GM18507 (cell line): ENCODE data around the gene CDYL.
"Not testable (repeated sequence)": the region's sequence is repeated elsewhere in the genome, so short reads cannot be mapped to it uniquely, and the experiment has no call there.

Source experiments
- DNase-seq: peaks from one replicate; pipeline ENCODE4 v3.0.0; 2011; ENCODE audit warnings: low read depth; ENCODE audit not compliant: insufficient read length; ENCODE audit errors: extremely low spot score
- FAIRE-seq: peaks from 2 replicates; lab custom pipeline; 2011; peaks lifted over from hg19 to GRCh38; lab: Jason Lieb, UNC

CDYL gene

DNA sequence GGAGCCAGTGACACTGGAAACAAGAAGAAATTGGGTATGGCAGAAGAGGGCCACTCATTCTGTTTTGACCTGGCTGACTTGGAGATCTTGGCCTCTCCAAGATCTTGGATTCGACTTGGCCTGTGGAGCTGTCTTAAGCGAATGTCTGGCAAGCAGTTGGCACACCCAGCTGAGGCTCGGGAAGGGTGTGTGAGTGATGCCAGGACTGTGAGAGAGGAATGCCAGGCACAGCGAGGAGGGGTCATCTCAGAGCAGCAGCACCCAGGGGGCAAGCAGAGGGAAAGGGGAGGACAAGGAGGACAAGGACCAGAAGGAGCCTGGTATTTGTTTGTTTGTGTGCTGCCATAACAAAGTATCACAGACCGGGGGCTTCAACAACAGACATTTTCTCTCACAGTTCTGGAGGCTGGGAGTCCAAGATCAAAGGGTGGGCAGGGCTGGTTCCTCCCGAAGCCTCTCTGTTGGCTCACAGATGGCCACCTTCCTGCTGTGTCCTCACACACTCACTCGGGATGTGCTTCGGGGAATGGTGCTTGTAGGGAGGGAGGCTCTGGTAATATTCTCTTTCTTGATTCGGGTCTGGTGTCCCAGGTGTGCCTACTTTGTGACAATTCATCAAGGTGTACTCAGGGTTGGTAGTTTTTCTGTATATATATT, 194.7 kb downstream of the CDYL start:
- DNase-seq (no peak), FAIRE-seq (no peak)

DNA sequence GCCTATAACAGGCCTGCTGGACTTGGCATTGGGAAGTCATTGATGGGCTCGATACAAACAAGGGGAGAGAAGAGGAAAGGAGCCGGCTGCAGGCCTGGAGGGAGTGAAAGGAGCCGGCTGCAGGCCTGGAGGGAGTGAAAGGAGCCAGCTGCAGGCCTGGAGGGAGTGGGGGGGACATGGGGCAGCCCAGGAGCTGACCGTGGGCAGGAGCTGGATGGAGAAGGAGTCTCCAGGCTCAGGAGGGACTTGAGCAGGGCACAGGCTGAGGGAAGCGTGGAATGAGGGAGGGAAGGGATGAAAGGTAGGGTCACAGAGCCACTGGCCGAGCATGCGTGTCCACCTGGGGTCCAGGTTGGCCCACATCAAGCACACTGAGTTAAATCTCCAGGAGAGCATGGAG, 195.6 kb downstream of the CDYL start:
- DNase-seq (no peak), FAIRE-seq (no peak)

DNA sequence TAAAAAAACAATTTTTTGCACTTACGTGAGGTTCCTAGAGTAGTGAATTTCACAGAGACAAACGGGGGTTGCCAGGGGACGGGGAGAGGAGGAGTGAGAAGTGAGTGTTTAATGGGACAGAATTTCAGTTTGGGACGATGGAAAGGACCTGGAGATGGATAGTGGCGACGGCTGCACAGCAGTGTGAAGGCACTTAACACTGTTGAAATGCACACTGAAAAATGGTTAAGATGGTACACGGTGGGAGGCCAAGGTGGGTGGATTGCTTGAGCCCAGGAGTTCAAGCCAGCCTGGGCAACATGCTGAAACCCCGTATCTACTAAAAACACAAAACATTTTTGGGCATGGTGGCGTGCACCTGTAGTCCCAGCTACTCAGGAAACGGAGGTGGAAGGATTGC, 196.2 kb downstream of the CDYL start:
- DNase-seq (no peak), FAIRE-seq (no peak)

DNA sequence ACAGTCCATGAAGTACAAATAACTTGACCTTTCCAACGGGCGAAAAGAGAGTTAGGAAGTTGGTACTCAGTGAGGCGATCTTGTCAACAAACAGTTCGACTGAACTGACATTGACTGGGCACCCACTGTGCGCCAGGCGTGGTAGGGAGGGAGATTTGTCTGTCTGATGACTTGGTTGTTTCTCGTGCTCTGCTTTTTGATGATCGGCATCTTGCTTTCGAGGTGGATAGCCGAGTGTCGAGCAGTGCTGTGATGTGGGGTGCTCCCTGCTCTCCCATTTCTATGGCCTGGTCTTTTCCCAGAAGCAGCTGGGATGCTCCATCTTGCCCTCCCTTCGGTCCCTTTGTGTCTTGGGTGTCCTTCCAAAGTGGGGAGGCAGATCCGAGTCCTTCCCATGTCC, 197.2 kb downstream of the CDYL start:
- DNase-seq (no peak), FAIRE-seq (no peak)

DNA sequence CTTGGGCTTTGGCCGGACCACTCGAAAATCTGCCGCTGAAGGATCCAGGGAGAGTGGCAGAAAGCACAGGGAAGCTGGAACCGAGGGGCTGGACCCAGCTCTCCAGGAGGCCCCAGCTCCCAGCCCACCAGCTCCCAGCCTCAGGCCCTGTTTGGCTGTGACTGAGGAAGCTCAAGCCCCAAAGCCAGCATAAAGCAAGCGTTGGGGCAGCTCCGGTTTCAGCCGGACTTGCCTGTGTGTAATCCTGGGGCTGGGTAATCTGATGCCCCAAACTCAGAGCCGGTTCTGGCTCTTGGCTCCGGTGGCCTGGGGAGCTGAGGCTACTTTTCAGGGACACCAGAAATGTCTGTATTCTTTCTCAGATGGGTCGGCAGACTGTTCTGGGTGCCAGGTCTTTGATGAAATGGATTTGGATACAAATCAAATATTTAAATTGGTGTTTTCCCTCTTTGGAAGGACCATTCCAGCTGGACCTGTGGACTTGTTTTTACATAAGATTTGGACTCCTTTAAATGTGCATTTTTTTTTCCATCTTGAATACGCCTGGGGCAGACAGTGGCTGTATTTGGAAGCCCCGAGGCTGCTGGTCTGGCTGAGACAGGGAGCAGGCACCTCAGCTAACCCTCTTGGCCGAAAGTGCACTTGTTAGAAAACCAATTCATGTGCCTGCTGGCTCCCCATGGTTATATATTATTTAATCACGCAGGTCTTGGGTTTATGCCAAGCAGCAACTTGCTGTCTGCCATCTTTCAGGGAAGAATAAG, 198.0 kb downstream of the CDYL start:
- no peak for FAIRE-seq
- no peak for DNase-seq

DNA sequence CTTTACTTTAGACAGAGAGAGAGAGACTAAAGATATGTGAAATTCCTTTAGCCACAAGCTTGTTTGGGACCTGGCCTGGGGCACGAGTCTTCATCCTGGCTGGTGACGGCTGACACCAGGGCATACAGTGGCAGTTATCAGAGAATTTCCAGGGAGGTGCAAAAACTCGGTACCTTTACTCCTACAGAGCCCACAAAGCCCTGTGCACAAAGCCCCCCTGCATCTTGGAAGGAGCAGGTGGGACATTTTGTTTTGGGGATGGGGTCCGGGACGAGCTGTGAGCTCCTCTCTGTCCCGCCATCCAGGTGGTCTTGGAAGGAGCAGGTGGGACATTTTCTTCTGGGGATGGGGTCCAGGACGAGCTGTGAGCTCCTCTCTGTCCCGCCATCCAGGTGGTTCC, 198.8 kb downstream of the CDYL start:
- no peak for FAIRE-seq

DNA sequence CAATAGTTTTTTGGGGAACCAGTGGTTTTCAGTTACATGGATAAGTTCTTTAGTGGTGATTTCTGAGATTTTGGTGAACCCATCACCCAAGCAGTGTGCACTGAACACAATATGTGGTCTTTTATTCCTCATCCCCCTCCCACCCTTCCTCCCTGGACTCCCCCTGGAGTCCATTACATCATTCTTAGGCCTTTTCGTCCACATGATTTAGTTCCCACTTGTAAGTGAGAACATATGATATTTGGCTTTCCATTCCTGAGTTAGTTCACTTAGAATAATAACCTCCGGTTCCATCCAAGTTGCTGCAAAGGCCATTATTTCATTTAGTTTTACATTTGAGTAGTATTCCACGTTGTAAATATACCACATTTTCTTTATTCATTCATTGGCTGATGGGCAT, 199.3 kb downstream of the CDYL start:
- FAIRE-seq (no peak), DNase-seq (no peak)

More for the DNA sequence above, 198.8 kb downstream of the CDYL start:
- DNase-seq = no peak

DNA sequence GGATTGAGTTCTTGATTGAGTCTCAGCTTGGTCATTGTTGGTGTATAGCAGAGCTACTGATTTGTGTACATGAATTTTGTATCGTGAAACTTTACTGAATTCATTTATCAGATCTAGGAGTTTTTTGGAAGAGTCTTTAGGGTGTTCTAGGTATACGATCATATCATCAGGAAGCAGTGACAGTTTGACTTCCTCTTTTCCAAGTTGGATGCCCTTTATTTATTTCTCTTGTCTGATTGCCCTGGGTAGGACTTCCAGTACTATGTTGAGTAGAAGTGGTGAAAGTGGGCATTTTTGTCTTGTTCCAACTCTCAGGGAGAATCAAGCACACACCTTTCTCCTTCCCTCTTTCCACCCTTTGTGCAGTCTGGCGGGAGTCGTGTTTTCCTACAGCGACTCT, 201.3 kb downstream of the CDYL start:
- DNase-seq = no peak
- FAIRE-seq = no peak

DNA sequence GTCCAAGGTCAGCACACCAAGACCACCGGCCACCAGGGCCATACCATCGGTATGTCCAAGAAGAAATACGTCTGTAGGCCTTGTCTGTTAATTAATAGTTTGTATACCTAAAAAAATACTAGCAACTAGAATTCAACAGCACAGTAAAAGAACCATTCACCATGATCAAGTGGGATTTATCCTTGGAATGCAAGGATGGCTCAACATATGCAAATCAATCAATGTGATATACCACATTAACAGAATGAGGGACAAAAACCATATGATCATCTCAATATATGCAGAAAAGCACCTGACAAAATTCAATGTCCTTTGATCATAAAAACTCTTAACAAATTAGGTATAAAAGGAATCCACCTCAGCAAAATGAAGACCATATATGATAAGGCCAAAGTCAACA, 203.2 kb downstream of the CDYL start:
- no peak for FAIRE-seq
- no peak for DNase-seq

DNA sequence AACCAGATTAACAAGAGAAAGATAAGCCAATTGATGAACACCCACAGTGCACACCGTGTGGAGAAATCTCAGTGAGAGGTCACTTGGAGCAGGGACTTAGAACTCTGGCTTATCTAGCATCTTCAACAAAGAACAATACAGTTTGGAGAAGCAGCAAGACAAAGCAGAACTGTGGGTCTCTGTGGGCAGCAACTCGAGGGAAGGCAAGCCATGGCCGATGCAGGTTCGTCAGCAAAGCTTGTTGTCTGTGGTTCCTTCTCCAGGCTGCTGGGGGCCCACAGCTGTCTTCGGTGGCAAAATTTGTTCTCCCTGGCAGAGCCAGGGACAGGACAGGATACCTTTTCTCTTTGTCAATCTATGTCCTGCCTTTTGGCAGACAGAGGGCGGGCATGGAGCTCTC, 205.6 kb downstream of the CDYL start:
- no peak for FAIRE-seq
- DNase-seq = no peak

DNA sequence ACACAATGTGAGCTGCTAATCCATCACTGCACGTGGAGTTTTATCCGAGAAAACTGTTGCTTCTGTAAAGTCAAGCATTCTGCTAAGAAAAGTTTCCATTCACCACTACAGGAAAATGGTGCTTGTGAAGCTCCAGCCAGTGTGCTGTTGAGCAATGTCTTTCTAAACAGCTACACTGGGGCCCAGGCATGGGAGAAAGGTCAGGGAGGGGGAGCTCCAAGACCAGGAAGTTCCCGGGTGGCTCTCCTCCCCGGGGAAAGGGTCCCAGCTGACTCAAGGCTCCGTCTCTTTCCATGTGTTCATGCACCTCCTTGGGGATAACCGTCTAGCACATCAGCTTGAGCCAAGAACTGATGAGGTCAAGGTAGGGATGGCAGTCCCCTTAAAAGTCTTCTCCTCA, 207.1 kb downstream of the CDYL start:
- DNase-seq (no peak), FAIRE-seq (no peak)

DNA sequence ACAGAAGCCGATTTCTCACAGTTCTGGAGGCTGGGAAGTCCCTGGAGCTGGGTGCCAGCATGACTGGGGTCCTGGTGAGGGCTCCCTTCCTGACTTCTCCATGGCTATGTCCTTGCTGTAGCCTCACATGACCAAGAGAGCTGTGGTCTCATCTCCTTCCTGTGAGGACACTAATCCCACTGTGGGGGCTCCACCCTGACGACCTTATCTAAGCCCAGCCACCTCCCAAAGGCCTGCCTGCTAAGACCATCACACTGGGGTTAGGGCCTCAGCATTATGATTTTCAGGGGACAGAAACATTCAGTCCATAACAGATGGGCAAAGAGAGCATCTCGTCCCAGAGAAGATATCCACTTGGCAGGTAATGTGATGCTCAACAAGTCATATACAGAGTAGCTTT, 210.8 kb downstream of the CDYL start:
- FAIRE-seq (no peak), DNase-seq (no peak)

DNA sequence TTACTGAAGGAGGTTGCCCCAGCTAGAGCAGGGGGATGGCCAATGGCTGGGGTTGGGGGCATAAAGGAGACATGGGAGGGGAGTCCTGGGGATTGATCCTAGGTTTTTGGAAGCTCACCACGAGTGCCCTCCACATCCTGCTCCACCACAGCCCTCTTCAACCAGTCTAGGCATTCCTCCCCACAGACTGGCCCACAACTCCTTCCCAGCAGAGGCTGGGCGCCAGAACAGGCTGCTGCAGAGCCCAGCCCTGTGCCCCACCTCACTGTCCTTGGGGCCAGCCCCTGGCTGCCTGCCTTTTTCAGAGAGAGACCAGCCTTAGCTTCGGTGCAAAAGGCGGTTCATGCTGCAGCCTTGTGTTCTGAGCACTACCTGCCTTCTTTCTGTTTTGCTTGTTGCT, 211.2 kb downstream of the CDYL start:
- FAIRE-seq (no peak), DNase-seq (no peak)

DNA sequence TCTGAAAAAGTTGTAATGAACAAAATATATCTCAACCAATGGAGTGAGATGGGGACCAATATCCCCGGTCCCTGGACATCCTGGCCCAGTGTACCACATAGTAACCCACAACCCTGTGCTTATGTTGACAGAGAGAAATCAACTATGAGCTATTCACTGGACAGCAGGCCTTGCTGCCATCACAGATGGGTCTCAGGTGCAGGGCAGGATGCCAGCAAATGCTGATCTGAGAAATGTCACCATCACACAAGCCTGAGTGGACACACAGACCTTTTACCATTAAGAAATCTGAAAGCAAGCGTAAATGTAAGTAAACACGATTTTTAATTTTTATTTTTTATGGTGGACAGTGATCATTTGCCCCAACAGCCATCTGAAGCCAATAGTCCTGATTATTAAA, 218.5 kb downstream of the CDYL start:
- FAIRE-seq (no peak), DNase-seq (no peak)

DNA sequence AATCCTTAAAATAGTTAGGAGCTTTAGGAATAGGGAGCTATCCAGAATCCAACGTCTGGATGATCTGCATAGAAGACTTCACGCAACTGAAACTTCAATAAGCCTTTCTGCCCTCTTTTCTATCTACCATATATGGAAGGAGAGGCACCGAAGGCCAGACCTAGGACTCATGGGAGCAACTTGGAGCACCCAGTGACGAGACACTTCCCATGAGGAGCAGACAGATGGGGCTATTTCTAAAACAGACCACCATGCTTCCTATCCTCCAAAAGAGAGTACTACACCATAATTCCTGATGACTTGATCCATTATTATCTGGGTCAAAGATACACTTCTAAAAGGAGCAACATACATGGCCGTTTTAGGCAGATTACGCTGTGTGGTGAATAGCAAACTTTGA, 221.7 kb downstream of the CDYL start:
- FAIRE-seq (no peak), DNase-seq (no peak)

DNA sequence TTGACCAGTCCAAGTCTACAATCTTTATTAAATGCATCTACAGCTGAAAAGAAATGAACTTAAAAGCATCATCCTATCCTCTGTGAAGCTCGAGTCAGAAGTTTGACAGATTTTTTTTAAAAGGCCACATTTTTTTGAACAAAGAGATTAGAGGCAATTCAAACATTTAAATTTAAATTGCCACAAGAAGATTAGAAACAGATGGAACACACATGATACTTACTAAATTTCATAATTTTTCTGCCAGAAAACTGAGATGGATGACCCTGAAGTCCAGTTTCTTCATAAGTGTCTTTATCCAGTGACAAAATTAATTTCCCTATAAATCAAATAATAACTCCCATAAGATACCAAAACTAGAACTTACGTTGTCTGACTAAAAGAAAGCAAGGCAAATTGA, 223.4 kb downstream of the CDYL start:
- FAIRE-seq (no peak), DNase-seq (no peak)

DNA sequence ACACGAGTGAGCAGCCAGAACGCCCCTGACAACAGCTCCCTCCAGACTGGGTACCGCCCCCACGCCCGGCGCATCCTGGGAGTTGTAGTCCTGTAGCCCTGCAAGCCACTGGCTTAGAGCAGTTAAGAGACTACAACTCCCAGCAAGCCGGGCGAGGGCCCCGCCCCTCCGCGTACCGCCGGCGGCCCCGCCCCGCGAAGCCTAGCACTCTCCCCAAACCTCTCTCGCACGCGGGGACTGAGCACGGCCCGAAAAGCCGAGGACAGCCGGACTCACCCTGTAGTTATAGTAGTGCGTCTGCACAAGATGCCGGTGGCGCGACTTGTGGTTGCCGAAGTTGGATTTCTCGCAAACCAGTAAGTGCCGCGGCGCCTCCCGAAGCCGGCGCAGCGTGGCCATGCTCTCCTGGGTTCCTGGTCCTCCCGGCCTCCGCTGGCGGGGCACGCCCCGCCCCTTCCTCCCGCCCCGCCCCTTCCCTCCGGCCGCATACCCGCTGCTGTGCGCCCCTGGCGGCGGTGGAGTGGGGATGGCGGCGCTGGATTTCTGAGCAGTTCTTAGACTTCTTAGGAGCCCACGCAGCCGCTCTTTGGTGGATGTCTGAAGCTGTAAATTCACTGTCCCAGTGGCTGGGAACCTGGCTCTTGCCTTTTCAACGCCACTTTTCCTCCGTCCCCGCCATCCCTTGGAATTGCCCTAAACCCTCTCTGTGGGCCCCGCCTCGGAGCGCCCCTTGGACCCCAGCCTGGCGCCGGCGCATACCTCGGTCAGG, 227.6 kb downstream of the CDYL start, which contains the start of gene RPP40:
TSS of gene RPP40 (minus strand) at position 434 of the 769 bp plus-strand sequence. CDS start at position 399, 35 bp downstream.
- DNase-seq = peak; percentile 94
- peak; percentile 90 for FAIRE-seq

DNA sequence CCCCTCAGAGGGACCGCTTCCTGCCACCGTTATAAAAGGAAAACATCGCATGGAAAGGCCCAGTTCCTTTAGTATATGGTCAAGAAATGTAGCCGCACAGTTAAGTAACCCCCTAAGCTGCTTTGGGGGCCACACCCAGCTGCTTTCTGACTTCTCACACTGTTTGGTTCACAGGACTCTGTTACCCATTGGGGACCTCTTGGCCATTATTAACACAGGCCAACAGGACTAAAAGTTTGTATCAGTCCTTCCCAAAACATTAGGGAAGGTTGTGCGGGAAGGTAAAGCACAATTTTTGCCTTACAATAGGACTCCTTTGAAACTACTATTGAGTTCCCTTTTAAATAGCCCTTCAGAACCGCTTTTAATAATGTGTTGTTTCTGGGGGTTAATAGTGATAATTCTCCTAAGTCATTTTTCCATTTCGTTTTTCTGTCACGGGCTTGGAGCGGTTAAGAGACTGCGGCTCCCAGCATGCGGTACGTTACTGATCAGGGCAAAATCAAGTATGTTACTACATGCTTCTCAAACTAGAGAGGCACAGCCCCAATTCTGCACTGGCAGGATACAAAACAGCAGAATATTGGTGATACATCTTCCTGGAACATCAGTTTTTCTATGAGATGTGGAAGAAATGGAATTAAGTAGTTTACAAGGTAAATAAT, 228.3 kb downstream of the CDYL start:
- FAIRE-seq = no peak
- no peak for DNase-seq

DNA sequence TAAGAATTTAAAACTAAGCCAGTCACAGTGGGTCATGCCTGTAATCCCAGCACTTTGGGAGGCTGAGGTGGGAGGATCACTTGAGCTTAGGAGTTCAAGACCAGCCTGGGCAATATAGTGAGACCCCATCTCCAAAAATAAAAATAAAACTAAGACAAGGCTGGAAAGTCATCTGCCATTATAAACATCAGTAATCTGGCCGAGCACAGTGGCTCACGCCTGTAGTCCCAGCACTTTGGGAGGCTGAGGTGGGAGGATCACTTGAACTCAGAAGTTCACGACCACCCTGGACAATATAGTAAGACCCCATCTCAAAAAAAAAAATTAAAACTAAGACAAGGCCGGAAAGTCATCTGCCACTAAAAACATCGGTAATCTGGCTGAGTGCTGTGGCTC, 228.8 kb downstream of the CDYL start:
- not testable (repeated sequence) for FAIRE-seq, DNase-seq
